Kidney tubule cell (primary cell): Measurements from ENCODE around the gene RAX.

Experiments used
- DNase-seq: peaks from one replicate; pipeline ENCODE4 v3.0.0-alpha.2; 2018; ENCODE audit warnings: low spot score

Gene RAX

DNA sequence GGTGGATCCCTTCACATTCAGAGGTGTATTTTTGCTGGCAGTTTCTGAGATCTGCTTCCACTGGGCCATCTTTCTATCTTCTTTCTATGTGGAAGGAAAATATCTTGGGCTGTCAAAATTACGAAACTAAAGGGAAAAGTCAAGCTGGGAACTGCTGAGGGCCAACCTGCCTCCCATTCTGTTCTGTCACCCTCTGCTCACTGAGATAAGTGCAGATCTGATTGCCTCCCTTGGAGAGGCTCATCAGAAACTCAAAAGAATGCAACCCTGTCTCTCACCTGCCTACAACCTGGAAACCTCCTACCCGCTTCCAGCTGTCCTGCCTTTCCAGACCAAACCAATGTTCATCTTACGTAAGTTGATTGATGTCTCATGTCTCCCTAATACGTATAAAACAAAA, 26.5 kb downstream of the RAX start:
- DNase-seq = no peak

DNA sequence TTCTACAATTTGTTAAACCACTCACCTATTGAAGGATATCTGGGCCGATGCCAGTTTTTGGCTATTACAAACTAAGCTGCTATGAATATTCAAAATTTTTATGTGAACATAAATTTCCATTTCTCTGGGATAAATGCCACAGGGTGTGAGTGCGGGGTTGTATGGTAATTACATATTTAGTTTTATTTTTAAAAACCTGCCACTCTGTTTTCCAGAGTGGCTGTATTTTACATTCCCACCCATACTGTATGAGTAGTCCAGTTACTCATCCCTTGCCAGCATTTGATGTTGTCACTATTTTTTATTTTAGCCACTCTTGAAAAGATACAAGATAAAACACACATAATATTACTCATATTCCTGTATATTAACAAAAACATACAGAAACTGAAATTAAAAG, 30.3 kb downstream of the RAX start:
- DNase-seq = no peak

DNA sequence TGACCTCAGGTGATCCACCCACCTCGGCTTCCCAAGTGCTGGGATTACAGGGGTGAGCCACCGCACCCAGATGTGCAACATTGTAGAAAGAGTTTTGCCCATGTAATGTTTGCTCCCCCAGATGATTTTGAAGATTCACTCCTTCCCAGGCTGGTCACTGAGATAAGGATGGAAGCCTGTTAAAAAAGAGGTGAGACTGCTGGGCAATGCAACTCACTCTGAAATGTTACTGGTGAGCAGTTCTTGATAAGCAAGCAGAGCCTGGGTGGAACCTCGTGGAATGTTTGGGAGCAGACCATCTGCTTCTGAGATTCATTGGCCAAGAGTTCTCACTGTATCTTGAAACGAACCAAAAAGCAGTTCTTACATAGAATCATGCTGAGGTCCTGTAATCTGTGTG, 33.6 kb downstream of the RAX start:
- DNase-seq = no peak

DNA sequence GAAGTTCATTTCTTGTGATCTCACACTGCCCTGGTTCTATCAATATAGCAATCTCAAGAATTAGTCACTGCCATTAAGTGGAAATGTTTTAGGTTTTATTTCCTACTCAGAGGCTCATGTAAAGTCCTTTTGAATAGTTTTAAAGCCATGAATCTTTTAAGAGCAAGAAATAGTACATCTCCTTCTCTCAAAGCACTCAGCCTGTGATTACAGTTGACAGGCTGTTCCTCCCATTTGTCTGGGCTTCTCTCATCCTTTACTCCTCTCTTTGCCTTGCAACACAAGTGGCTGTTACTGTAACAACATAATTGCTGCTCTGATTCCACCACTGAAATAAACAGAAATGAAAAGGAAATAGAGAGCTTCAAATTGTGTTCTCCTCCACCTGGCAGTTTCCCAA, 34.9 kb downstream of the RAX start:
- DNase-seq = no peak

DNA sequence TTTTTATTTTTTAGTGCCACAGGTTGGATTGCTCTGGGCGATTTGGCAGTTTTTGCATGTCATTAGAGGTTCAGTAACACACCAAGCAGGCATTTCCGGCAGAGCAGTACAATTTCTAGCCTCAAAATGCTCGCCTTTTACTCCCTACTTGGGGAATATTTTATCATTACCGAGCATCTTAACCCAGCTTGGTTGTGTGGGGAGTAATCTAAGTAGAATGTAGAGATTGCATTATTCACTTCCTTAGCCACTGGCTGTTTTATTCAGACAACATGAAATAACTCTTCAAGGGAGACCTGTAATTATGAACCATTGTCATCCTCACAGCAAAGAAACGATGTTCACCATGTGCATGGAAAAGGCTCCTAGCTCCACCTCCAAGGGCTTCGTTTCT, 40.2 kb downstream of the RAX start:
- no peak for DNase-seq

DNA sequence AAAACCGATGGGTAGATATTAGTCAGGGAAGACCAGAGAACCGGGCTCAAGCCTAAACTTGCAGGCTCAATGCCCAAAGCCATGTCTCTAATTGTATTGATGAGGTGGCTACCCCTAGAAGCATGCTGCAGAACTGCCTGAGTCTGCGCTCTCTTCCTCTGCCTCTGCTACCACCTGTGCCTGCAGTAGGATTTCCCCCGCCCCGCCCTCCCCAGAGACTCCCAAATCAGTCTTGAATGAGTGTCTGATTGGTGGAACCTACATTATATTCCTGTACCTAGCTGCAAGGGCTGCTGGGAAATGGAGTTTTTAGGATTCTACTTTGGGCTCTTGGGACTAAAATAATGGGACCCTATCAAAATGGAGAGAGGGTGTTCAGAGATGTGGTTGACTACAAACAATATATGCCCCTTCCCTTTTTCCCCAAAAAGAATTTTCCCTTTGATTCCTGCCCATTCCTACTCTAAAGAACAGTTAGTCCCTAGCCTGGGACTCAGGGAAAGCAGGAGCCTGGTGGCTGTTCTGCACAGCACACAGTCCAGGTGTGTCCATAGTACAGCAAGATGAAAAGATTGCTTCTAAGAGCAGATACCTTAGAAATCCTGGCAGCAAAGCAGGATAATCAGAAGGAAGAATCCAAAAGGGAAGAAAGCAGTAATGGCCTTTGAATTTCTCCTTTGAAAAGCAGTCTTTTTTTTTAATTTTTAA, 40.8 kb downstream of the RAX start:
- no peak for DNase-seq

DNA sequence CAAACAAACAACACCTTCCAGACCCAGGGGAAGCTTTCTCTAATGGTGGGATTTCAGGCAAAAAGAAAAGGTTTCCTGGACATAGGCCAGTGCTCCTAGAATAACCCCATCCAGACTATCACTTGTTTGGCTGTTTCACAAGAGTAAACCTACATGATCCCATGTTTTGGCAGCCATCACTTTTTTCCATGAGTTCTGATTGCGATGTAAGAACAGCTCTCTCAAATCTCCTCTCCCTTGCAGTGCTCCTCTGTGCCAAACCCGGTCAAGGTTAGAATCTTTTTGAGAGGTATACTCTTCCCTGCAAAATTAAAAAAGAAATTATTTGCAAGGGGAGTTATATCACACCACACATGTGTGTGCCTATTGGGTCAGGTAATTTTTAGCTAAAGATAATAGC, 41.4 kb downstream of the RAX start:
- no peak for DNase-seq

DNA sequence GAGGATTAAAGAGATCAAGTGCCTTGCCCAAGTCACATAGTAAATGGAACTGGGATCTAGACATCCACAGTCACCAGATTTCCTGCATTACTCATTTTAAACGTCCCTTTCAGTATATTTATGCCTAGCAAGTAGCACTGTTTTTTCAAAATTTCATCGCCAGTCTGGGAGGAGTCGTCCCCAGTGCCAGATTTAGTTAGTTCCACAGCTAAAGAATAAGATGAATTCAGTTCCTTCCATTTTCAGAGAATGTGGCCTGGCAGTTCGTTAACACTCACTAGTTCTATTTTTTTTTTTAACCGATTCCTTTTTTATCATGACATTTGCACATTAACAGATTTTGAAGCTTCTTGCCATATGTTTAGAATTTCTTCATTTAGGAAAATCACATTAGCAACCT, 42.1 kb downstream of the RAX start:
- DNase-seq = no peak

DNA sequence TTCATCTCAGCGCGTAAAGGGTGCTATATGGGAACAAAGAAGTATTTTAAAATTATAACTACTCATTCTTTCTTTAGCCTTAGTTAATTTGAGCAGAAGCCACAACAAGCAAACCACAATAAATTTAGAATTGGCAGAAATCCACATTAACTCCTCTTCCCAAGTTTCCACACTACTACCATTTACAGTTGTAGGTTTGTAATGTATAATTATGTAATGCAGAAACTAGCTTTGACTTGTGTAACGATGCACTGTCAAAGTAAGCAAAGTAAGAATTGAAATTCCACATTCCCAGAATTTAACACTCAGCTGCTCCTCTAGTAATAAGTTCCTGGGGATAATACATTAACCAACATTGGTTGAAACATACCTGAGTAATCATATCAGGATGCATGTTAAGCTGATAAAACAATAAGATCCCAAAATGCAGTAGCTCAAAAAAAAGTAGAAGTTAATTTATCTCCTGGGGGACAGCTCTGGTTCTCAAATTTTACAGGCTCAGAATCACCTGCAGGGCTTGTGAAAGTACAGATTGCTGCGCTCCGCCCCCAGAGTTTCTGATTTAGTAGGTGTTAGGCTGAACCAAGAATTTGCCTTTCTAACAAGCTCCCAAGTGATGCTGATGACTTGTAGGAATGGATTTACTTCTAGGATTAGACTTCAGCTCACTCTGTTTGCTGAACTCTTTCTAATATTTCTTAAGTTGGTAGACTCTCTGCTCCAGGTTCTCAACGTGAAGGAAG, 43.4 kb downstream of the RAX start:
- DNase-seq = peak; percentile 33

DNA sequence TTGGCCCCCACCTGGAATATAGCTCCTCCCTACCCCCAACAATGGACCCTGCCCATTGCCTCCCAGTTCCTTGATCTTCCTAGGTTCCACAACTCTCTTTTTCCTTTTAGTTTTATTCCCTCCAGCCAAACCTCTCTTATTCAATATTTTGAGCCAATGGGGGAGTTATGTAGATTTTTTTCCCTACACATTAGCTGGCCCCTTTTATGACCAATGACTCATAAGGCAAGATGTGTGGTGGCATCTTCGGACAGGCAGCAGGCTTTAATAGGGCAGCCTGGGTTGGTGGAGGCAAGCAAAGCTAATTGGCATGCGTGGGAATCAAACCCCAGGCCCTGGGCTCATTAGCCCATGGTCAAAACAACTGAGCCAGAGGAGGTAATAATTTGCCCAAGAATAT, 44.1 kb downstream of the RAX start:
- peak; percentile 19 for DNase-seq

DNA sequence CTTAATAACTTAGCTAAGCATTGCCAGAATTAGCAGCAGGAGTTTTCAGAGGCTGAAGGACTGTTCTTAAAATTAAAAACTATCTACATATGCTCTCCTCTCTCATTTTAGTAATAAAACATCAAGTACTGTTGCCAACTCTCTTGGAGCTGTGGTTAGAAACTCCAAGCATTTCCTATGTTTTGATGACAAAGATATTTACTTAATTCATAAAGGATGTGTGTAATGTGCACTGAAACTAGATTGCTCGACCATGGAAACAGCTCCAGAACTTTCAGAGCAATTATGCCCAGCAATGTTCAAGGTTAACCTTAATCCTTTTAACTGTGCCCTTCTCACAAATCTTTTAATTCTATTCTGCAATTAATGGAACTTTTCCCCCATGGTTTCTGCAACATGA, 44.9 kb downstream of the RAX start:
- no peak for DNase-seq

DNA sequence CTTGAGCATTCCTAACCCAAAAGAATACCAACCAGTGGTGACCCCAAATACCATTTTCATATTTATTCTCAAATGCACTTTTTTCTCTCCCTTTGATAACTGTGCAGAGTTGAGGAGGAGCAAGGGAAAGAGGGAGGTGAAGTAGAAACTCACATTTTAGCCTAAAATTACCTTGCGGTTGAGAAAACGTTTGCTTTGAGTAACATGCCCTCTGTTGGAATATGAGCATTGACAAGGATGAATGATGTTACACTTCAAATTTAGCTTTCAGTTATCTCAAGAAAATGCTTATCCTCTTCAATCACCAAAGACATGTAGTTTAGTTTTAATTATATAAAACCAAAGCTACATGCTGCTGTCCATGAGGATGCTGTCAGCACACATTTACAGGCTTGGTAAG, 50.9 kb downstream of the RAX start:
- DNase-seq = no peak

DNA sequence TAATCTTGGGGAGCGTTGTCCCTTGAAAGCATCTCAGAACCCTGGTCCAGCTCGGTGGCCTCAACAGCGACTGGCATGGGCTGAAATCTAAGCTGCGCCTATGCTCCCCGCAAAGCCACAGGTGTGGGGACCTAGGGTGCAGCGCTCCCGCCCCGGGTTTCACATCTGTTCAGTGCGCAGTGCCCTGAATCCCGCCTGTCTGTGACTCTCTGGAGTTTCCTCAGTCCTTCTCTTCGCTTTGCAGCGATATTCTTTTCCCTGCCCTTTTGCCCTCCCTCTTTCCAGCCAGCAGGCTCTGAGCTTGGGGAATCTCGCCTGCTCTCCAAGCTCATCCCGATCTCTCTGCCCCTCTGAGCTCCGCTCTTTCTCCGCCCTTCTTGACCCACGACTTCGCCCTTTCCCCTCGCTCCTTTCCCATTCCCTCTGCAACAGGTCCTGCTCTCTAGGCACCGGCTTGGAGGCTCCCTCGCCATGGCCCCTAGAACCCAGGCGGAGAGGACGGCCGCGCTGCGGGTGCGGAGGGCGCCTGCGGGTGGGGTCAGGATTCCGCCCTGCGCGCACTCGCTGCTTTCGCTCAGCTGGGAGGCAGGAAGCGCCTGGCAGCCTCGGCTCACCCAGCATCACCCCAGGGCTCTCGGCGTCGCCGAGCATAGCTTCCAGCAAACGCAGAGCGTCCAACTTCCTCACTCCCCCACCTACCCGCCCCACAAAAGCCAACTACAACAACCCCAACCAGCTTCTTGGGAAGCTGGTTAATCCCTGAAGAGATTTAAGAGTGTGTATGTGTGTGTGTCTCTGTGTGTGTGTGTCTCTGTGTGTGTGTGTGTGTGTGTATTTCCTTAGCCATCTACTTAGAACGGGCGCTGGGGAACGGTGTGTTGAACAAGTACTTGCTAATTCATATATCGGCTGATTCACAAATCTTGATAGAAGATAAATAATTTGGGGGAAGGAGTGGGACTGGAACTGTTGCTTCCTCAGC, 52.2 kb downstream of the RAX start:
- no peak for DNase-seq

DNA sequence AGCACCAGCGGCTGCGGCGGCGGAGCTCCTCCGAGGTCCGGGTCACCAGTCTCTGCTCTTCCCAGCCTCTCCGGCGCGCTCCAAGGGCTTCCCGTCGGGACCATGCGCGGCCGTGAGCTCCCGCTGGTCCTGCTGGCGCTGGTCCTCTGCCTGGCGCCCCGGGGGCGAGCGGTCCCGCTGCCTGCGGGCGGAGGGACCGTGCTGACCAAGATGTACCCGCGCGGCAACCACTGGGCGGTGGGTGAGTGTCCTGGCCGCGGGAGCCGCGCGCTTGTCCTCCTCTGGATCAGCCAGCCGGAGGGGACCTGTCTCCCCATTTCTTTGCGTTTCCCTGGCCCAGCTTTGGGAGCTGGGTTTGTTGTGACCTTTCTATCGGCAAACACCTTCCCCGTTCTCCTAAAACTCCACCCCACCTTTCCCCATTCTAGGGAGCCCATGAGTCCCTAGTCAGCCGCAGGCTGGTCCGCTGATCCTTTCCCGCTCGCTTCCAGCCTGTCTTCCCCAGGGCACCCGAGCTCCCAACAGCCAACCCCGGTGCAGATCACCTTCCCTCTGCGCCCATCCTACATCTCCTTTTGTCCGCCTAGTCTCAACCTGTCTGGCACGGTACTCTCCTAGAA, 53.0 kb downstream of the RAX start:
- DNase-seq = no peak

DNA sequence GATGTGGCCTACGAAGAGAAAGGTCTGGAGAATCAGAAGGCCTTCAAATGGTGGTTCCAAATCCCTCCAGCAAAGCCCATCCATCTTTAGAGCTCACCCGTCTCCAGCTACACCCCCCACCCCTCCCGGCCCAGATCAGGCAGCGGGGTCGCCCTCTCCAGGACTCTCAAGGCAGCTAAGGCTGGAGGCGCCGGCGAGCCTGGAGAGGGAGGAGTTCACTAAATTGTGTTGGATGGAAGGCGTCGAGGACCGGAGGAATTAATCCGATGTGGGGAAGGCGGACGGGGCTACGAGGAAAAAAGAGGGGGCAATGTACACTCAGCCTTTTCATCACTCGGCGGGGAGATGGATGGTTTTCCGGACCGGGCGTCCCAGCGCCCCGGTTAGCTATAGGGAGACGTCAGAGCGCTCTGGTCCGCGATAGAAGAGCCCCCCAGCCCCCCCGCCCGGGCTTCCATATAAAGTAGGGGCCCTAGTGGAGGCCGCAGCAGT, 53.5 kb downstream of the RAX start, which contains the start of gene GRP:
GRP (plus strand) TSS at position 487 of the 492 bp plus-strand sequence. CDS start 108 bp downstream, outside the sequence.
- DNase-seq = no peak

DNA sequence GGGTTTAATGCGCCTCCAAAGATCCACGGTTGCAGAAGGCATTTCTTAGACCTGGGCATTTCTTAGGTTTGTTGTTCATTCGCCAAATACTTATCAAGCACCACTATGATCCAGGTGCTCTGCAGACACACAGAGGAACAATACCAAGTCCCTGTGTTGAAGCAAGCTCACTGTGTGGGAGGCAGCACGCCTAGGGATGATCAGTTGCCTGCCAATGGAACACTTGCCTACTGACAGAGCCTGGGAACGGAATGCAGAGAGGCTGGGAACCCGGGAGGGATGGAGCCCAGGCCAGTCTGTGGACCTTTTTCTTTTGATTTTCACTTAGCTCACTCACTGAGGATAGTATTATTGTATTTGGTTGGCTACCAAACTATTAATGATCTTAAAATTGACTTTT, 55.2 kb downstream of the RAX start:
- no peak for DNase-seq
